GM12892 (cell line): ENCODE measurements around the gene KRT10.
"Not testable (repeated sequence)": the region's sequence is repeated elsewhere in the genome, so short reads cannot be mapped to it uniquely, and the experiment has no call there.

Experiments
- DNase-seq: peaks from one replicate; pipeline ENCODE4 v3.0.0; 2011; ENCODE audit not compliant: insufficient read length
- FAIRE-seq: peaks from 2 replicates; lab custom pipeline; 2011; peaks lifted over from hg19 to GRCh38; lab: Jason Lieb, UNC
- POLR2A ChIP-seq: IDR thresholded peaks from 2 replicates; pipeline ENCODE4 v1.6.1; 2011; ENCODE audit warnings: low read depth, low read length, control low read depth
- POLR2AphosphoS5 ChIP-seq: IDR thresholded peaks from 2 replicates; pipeline ENCODE4 v1.6.1; 2011; ENCODE audit warnings: low read depth, low read length, control low read depth
- TAF1 ChIP-seq: IDR thresholded peaks from 2 replicates; pipeline ENCODE4 v1.6.1; 2011; ENCODE audit warnings: low read depth, mild to moderate bottlenecking, control low read depth, low read length, borderline replicate concordance

KRT10 gene

DNA sequence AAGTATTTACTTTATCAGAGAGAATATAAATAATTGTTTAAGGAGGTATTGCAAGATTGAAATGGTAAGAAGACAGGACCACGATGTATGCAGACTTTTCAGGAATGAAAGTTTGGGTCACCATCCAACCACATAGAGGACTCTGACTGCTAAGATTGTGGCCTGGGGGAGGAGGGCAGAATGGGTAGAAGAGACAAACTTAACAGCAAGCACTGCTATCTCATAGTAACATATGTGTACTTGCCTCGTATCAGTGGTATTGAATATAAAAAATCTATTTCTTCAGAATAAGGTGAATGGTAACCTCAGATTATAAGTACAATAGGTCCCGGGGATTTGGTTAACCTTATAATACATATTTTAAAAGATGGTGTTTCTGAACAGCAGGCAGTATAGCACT is 5.8 kb downstream of the KRT10 start:
- FAIRE-seq (no peak), DNase-seq (no peak)
- TF ChIP-seq POLR2A (no peak), TAF1 (no peak)

GRCh38 chr17:40815381-40815780 is 7.0 kb downstream of the KRT10 start:
- TF ChIP-seq TAF1 (no peak), POLR2AphosphoS5 (no peak)
- FAIRE-seq = no peak
- no peak for DNase-seq

GRCh38 chr17:40814657-40815056 is 7.8 kb downstream of the KRT10 start:
- FAIRE-seq, DNase-seq: not testable (repeated sequence)

- TF ChIP-seq POLR2A = no peak
- TF ChIP-seq TAF1 = no peak
- no peak for TF ChIP-seq POLR2AphosphoS5
- FAIRE-seq (no peak), DNase-seq (no peak)
These were observed 8.6 kb downstream of the KRT10 start for GRCh38 chr17:40813804-40814203.

DNA sequence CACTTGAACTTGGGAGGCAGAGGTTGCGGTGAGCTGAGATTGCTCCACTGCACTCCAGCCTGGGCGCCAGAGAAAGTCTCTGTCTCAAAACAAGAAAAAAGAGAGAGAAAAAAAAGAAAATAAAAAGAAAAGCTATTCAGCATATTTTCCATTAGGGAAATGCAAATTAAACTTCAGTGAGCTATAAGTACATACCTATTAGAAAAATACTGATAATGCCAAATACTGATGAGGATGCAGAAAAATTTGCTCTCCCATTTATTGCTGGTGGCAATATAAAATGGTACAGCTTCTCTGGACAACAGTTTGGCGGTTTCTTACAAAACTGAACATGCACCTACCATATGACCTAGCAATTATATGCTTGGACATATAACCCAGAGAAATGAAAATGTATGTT is 9.8 kb downstream of the KRT10 start:
- TF ChIP-seq TAF1 = no peak
- no peak for TF ChIP-seq POLR2AphosphoS5
- no peak for TF ChIP-seq POLR2A
- FAIRE-seq (no peak), DNase-seq (no peak)

DNA sequence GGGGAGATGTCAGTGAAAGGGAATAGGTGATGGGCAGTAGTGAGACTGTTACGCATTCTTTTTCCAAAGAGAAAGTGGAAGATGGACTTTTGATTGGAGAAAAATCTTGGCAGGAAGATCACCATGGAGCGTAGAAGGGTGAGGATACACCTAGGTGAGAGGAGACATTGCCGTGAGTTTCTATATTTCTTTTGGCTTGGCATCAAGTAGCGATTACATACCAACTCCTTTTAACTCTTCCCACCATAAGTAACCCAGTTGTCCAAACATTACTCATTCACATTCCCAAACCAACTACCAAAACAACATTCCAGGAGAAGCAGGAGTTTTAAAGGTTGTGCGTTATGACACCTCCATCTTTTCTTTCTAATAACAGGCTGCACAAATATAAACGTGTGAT is 11.9 kb downstream of the KRT10 start:
- no peak for FAIRE-seq
- TF ChIP-seq TAF1 = no peak
- no peak for DNase-seq

GRCh38 chr17:40809721-40810421 is 12.5 kb downstream of the KRT10 start:
- DNase-seq = no peak
- TF ChIP-seq POLR2AphosphoS5 = no peak
- TF ChIP-seq TAF1 = no peak
- no peak for TF ChIP-seq POLR2A
- FAIRE-seq = no peak

GRCh38 chr17:40806131-40806530 is 16.3 kb downstream of the KRT10 start:
- DNase-seq = no peak
- TF ChIP-seq POLR2AphosphoS5 = no peak
- no peak for TF ChIP-seq TAF1
- TF ChIP-seq POLR2A = no peak
- FAIRE-seq = no peak

- FAIRE-seq (peak; percentile 91), DNase-seq (peak; percentile 31)
- TF ChIP-seq POLR2A (no peak), TAF1 (no peak)
These were observed 18.8 kb downstream of the KRT10 start for GRCh38 chr17:40803617-40804082.

- FAIRE-seq = no peak
These were observed 21.3 kb downstream of the KRT10 start for GRCh38 chr17:40801157-40801556.

DNA sequence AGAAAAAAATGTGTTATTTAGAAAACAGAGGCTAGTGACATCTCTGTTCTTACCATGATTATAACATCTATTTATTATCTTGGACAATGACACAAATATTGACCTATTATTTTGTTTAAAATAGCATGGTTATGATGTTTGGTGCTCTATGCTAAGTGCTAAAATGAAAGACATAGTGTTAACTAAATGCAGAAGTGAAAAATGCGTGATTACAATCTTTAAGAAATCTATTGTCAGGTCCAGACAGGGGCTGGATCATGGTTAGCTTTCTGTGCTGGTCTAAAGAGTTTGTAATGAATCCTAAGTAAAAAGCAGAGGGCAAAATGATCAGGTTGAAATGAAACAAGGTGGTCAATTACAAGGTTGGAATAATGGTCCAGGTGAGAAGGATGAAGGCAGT is 22.0 kb downstream of the KRT10 start:
- no peak for DNase-seq
- TF ChIP-seq POLR2A (no peak), TAF1 (no peak), POLR2AphosphoS5 (no peak)
- no peak for FAIRE-seq

More at GRCh38 chr17:40801157-40801556, 21.3 kb downstream of the KRT10 start:
- no peak for TF ChIP-seq POLR2A
- TF ChIP-seq TAF1 = no peak
- TF ChIP-seq POLR2AphosphoS5 = no peak
- DNase-seq = no peak

GRCh38 chr17:40799859-40800258 is 22.6 kb downstream of the KRT10 start, which contains the start of gene KRT28:
TSS of gene KRT28 (minus strand) at chr17:40799959. CDS start at chr17:40799893, 66 bp downstream.
- FAIRE-seq (no peak), DNase-seq (no peak)
- no peak for TF ChIP-seq TAF1
- TF ChIP-seq POLR2AphosphoS5 = no peak
- TF ChIP-seq POLR2A = no peak
